Neural progenitor cell (in vitro differentiated cells): ENCODE data around the gene CLSTN2.

Experiments
- CTCF ChIP-seq: fragments of 200-600 bp; sonication (generic); IDR thresholded peaks from 2 replicates; pipeline ENCODE4 v1.5.1; 2017; ENCODE audit warnings: antibody characterized with exemption, mild to moderate bottlenecking
- EZH2 ChIP-seq: fragments of 200-600 bp; sonication (generic); IDR thresholded peaks from 2 replicates; pipeline ENCODE4 v1.6.1; 2017; ENCODE audit warnings: antibody characterized with exemption, mild to moderate bottlenecking, moderate library complexity
- EZH2phosphoT487 ChIP-seq: fragments of 200-600 bp; sonication (generic); IDR thresholded peaks from 2 replicates; pipeline ENCODE4 v1.6.1; 2017; ENCODE audit warnings: antibody characterized with exemption

GRCh38 chr3:140438736-140439470, 503.9 kb downstream of the CLSTN2 start:
- no peak for TF ChIP-seq CTCF
- TF ChIP-seq EZH2: no peak
- no peak for TF ChIP-seq EZH2phosphoT487
